Right lobe of liver (tissue), 6 donors: ENCODE results near the gene SPNS2. TPM values are rescaled to one million over a fixed set of nuclear protein-coding genes. Genes with fewer than 3 reads are reported as not detected.

Experiments
- ATAC-seq, 4 donors: fragments of 200-7000 bp; cut with Tn5 transposase; one replicate each; pipeline ENCODE4 v1.9.1; 2020; ENCODE audit warnings: mild to moderate bottlenecking in 4 of 4, moderate library complexity in 4 of 4
- DNase-seq, 3 donors: peaks; one replicate each; pipeline ENCODE4 v3.0.0-alpha.2; 2020
- H3K27ac ChIP-seq, 3 donors: fragments of 200-600 bp; one replicate each; pipeline ENCODE4 v1.8.0; 2022
- H3K27me3 ChIP-seq, 2 donors: fragments of 200-600 bp; one replicate each; pipeline ENCODE4 v1.8.0; 2022
- H3K36me3 ChIP-seq, 4 donors: fragments of 200-600 bp; sonication (generic) in 1 of 4; one replicate each; pipeline versions ENCODE4 v1.5.1 to v1.8.0; 2017 to 2022; ENCODE audit warnings: control low read depth in 1 of 4
- H3K4me1 ChIP-seq, 4 donors: fragments of 200-600 bp; sonication (generic) in 1 of 4; one replicate each; pipeline versions ENCODE4 v1.5.1 to v1.8.0; 2017 to 2022; ENCODE audit warnings: control low read depth in 1 of 4
- H3K4me3 ChIP-seq, 3 donors: fragments of 200-600 bp; one replicate each; pipeline ENCODE4 v1.8.0; 2022
- H3K9me3 ChIP-seq, 4 donors: fragments of 200-600 bp; sonication (generic) in 1 of 4; one replicate each; pipeline versions ENCODE4 v1.5.1 to v1.8.0; 2017 to 2022; ENCODE audit warnings: control low read depth in 1 of 4
- CTCF ChIP-seq, 4 donors: fragments of 200-600 bp in 3 of 4; fragments of 450-650 bp in 1 of 4; IDR thresholded peaks; one replicate each; pipeline versions ENCODE4 v1.5.1 to v1.8.0; 2016 to 2022; ENCODE audit warnings: antibody characterized with exemption in 4 of 4, mild to moderate bottlenecking in 2 of 4
- POLR2A ChIP-seq: fragments of 450-650 bp; IDR thresholded peaks from one replicate; pipeline ENCODE4 v1.6.1; 2017; ENCODE audit warnings: antibody characterized with exemption, mild to moderate bottlenecking
- WGBS: methylation state at CpG from one replicate; pipeline ENCODE4 v1.1.6; 2018; ENCODE audit warnings: low coverage, low lambda C conversion rate; ENCODE audit not compliant: insufficient coverage; ENCODE audit errors: missing lambda C conversion rate; 5-methylcytosine and 5-hydroxymethylcytosine counted together
- intact Hi-C, 2 donors: fragments of 100-400 bp; cut with DNase I; formaldehyde crosslinking; loops; one replicate each; pipeline versions ENCODE4 v1.11.2 to v1.14.1; 2022
- total RNA-seq, 6 experiments: library from RNA; depleted of rRNA in 2 of 6; stranded (reverse); fragments of >200 nt in 2 of 6; fragmentation: NEBNext Ultra II Directional in 3 of 6; extraction: Animal tissue kit (Norgen Biotek cat#: 25700) in 3 of 6; gene quantifications; one replicate each; pipeline versions ENCODE4 v1.1.0 to v1.2.4, GENCODE V29; 2016 to 2023
- donor health status: DM: no; HTN: yes; CAD: no.
- donor health status: DM: no; HTN: no; CAD: no.
- donor health status: DM: no; HTN: no; CAD: no.
- donor health status: DM: no; HTN: yes; CAD: no.
- donor health status: DM: no; HTN: yes; CAD: no.

Gene SPNS2
- total RNA-seq, 6 experiments from 2014 or later, result 3.0 to 12.4 (median 7.3) TPM

- TF ChIP-seq CTCF (IDR thresholded peaks at IDR 0.05) (no peak), POLR2A (no peak)
- Histone ChIP-seq H3K4me3 (no peak overlapping the region), H3K4me1 (no peaks in the 10 kb centered on the region), H3K9me3 (no peaks in the 10 kb centered on the region), H3K27me3 (no peaks in the 10 kb centered on the region), H3K27ac (no peak overlapping the region), H3K36me3 (peaks cover 0 to 61% (median 20%) of the 10 kb centered on the region in 4 donors)
- WGBS, result no CpG with 5 or more reads among the region's 18 CpGs
- ATAC-seq, result no peak
- intact Hi-C loops, result loop anchor here in 1 of 2 donors (10.0 kb wide), 1 partner anchor 123 kb away; no protein-coding TSS in a partner anchor
- DNase-seq, result peak in 1 of 3 donors; percentile 45
Observed at GRCh38 chr17:4548061-4548461, 49.4 kb downstream of the SPNS2 start.

GRCh38 chr17:4548721-4549531, 50.2 kb downstream of the SPNS2 start:
- Histone ChIP-seq H3K4me3 (no peak overlapping the region), H3K36me3 (peaks cover 0 to 67% (median 20%) of the 10 kb centered on the region in 4 donors), H3K4me1 (peaks cover 0 to 2% (median under 1%) of the 10 kb centered on the region in 4 donors), H3K27me3 (no peaks in the 10 kb centered on the region), H3K27ac (no peak overlapping the region), H3K9me3 (no peaks in the 10 kb centered on the region)
- WGBS, result no CpG with 5 or more reads among the region's 24 CpGs
- TF ChIP-seq POLR2A (no peak), CTCF (IDR thresholded peaks at IDR 0.05) (no peak)
- peak in 1 of 3 donors; percentile 38 for DNase-seq
- intact Hi-C loops, result loop anchor here in 1 of 2 donors (10.0 kb wide), 1 partner anchor 124 kb away; no protein-coding TSS in a partner anchor
- no peak for ATAC-seq

DNA sequence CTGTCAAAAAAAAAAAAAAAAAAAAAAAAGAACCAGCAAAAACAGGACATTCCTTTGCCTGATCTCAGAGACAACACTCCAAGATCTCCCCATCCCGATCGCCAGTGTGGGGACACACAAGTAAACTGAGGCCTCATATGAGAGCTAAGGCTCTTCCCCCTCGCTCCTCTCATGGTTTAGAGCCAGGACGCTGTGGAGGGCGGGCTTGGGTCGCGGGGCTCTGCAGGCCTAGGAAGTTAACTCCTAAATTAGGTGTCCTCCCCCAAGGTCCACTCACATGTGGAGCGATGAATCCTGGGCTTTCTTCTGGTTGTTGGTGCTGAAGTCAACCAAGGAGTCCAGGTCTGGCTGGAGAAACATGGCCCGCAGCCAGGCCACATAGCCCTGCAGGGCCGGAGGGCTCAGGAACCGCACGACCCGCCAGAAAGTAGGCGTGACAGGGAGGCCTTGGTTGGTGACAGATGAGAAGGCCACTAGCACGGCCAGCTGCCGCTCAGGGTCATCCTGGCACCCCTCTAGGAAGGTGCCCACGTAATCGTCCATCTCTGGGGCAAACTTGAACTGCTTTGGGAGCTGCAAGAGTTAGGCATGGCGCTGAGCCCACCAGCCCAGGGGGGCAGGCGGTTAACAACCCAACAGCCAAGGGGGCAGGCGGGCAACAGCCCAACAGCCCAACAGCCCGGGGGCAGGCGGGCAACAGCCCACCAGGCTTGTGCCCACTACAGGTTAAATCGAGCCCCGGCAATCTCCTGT, 51.3 kb downstream of the SPNS2 start:
- H3K4me3 ChIP-seq, result no peak overlapping the region
- peaks cover 0 to 9% (median 4%) of the 10 kb centered on the region in 4 donors for H3K4me1 ChIP-seq
- no peak for TF ChIP-seq CTCF (IDR thresholded peaks at IDR 0.05)
- TF ChIP-seq POLR2A, result no peak
- 96% methylated on average over 3 of the region's 25 CpGs for WGBS
- ATAC-seq, result no peak
- H3K9me3 ChIP-seq, result no peaks in the 10 kb centered on the region
- H3K27me3 ChIP-seq, result no peaks in the 10 kb centered on the region
- intact Hi-C loops, result loop anchor here in 1 of 2 donors (10.0 kb wide), 1 partner anchor 125 kb away; no protein-coding TSS in a partner anchor
- no peak for DNase-seq
- H3K36me3 ChIP-seq, result peaks cover 0 to 58% (median 20%) of the 10 kb centered on the region in 4 donors
- no peak overlapping the region for H3K27ac ChIP-seq

GRCh38 chr17:4550534-4551039, 51.9 kb downstream of the SPNS2 start:
- no peak for TF ChIP-seq POLR2A
- TF ChIP-seq CTCF (IDR thresholded peaks at IDR 0.05), result no peak
- 86% methylated on average over 9 of the region's 16 CpGs for WGBS
- peaks cover 0 to 9% (median 4%) of the 10 kb centered on the region in 4 donors for H3K4me1 ChIP-seq
- ATAC-seq (no peak), DNase-seq (no peak)
- no peak overlapping the region for H3K4me3 ChIP-seq
- H3K27ac ChIP-seq, result no peak overlapping the region
- intact Hi-C loops, result no loop called here
- no peaks in the 10 kb centered on the region for H3K9me3 ChIP-seq
- peaks cover 0 to 58% (median 20%) of the 10 kb centered on the region in 4 donors for H3K36me3 ChIP-seq
- no peaks in the 10 kb centered on the region for H3K27me3 ChIP-seq
